Vagina (tissue), 2 donors: Measurements from ENCODE around the gene C2CD5.

Source experiments
- POLR2A ChIP-seq, 2 donors: fragments of 450-650 bp; IDR thresholded peaks; one replicate each; pipeline ENCODE4 v1.6.1; 2017; ENCODE audit warnings: antibody characterized with exemption in 2 of 2, mild to moderate bottlenecking in 2 of 2, moderate library complexity in 2 of 2
- POLR2AphosphoS5 ChIP-seq, 2 donors: sonication (generic); formaldehyde crosslinking; IDR thresholded peaks; one replicate each; pipeline ENCODE4 v1.9.0; 2017; ENCODE audit warnings: antibody characterized with exemption in 2 of 2, mild to moderate bottlenecking in 2 of 2, low read depth in 1 of 2; ENCODE audit not compliant: insufficient read depth in 1 of 2
- TF ChIP-seq, protein P1 (sequence below), 3 experiments: fragments of 450-650 bp in 2 of 3; fragments of 200-600 bp in 1 of 3; sonication (generic) in 1 of 3; IDR thresholded peaks; one replicate each; pipeline ENCODE4 v1.5.1; 2017 to 2019; ENCODE audit warnings: antibody characterized with exemption in 3 of 3, mild to moderate bottlenecking in 2 of 3, moderate library complexity in 2 of 3

DNA sequence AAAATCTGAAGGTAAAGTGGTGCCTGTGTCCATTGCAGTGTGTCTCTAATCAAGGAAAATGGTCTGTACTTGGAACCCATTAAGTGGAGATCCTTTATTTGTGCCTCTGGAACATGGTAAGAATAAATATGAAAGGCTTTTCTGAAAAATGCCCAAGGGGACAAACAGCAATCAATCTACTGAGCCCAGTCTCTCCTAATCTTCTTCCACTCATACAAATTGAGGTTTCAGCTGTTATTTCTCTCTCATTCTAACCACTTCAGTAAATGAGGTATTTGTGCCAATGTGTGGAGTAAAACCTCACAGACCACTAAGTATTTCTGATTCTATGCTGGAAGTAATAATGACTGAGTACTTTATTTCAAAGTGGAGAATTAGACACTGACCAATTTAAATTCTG, 127.5 kb downstream of the C2CD5 start:
- TF ChIP-seq POLR2AphosphoS5 (IDR thresholded peaks at IDR 0.05; ENCODE audit: insufficient read depth in 1 of 2, low read depth in 1 of 2): no peak
- TF ChIP-seq, protein P1, sequence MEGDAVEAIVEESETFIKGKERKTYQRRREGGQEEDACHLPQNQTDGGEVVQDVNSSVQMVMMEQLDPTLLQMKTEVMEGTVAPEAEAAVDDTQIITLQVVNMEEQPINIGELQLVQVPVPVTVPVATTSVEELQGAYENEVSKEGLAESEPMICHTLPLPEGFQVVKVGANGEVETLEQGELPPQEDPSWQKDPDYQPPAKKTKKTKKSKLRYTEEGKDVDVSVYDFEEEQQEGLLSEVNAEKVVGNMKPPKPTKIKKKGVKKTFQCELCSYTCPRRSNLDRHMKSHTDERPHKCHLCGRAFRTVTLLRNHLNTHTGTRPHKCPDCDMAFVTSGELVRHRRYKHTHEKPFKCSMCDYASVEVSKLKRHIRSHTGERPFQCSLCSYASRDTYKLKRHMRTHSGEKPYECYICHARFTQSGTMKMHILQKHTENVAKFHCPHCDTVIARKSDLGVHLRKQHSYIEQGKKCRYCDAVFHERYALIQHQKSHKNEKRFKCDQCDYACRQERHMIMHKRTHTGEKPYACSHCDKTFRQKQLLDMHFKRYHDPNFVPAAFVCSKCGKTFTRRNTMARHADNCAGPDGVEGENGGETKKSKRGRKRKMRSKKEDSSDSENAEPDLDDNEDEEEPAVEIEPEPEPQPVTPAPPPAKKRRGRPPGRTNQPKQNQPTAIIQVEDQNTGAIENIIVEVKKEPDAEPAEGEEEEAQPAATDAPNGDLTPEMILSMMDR (IDR thresholded peaks at IDR 0.05): no peak
- TF ChIP-seq POLR2A (IDR thresholded peaks at IDR 0.05): no peak
